Measurements from ENCODE around the gene PCDHB1.
"Not testable (repeated sequence)": the region's sequence is repeated elsewhere in the genome, so short reads cannot be mapped to it uniquely, and the experiment has no call there.

PCDHB1 gene

GRCh38 chr5:141102070-141102469 is 50.9 kb downstream of the PCDHB1 start:
- H3K27ac Mint-ChIP-seq; H3K36me3 Mint-ChIP-seq (ENCODE audit: low read depth); H3K4me1 Mint-ChIP-seq (ENCODE audit: low read depth); H3K4me3 Mint-ChIP-seq: not testable (repeated sequence)
- H3K27me3 Mint-ChIP-seq: peaks cover 51% of the 10 kb centered on the region
- peaks cover 12% of the 10 kb centered on the region for H3K9me3 Mint-ChIP-seq

- Mint-ChIP-seq H3K27me3 (peaks cover 48% of the 10 kb centered on the region), H3K9me3 (peaks cover 12% of the 10 kb centered on the region)
- H3K36me3 Mint-ChIP-seq (ENCODE audit: low read depth); H3K27ac Mint-ChIP-seq; H3K4me1 Mint-ChIP-seq (ENCODE audit: low read depth); H3K4me3 Mint-ChIP-seq: not testable (repeated sequence)
Measured at GRCh38 chr5:141102471-141102870, 51.3 kb downstream of the PCDHB1 start.

GRCh38 chr5:141105350-141105749 is 54.2 kb downstream of the PCDHB1 start:
- H3K9me3 Mint-ChIP-seq: peaks cover 8% of the 10 kb centered on the region
- H3K4me1 Mint-ChIP-seq (ENCODE audit: low read depth): no peaks in the 10 kb centered on the region
- peaks cover 33% of the 10 kb centered on the region for H3K27me3 Mint-ChIP-seq
- H3K27ac Mint-ChIP-seq: no peak overlapping the region
- H3K4me3 Mint-ChIP-seq: no peak overlapping the region
- no peaks in the 10 kb centered on the region for H3K36me3 Mint-ChIP-seq (ENCODE audit: low read depth)
